Small intestine (tissue), 7 donors: ENCODE data around the gene SNTA1. TPM values are rescaled to one million over a fixed set of nuclear protein-coding genes. Genes with fewer than 3 reads are reported as not detected.

Source experiments
- DNase-seq, 2 donors: peaks; one replicate each; pipeline versions ENCODE4 v3.0.0 to v3.0.0-alpha.2; 2013
- FAIRE-seq: peaks from 2 replicates; lab custom pipeline; 2012; peaks lifted over from hg19 to GRCh38; lab: Jason Lieb, UNC
- H3K27ac ChIP-seq, 3 donors: one replicate each; pipeline ENCODE4 v1.5.1; 2013; ENCODE audit warnings: low read length in 2 of 3, mild to moderate bottlenecking in 2 of 3, control low read depth in 1 of 3, inconsistent platforms in 1 of 3, low read depth in 1 of 3, moderate library complexity in 1 of 3
- H3K27me3 ChIP-seq, 3 donors: one replicate each; pipeline ENCODE4 v1.6.1; 2013; ENCODE audit warnings: low read length in 3 of 3, inconsistent platforms in 1 of 3; ENCODE audit not compliant: control insufficient read depth in 3 of 3, insufficient read depth in 3 of 3
- H3K36me3 ChIP-seq, 3 donors: one replicate each; pipeline ENCODE4 v1.6.1; 2013; ENCODE audit warnings: low read length in 3 of 3, inconsistent platforms in 1 of 3, low read depth in 1 of 3, mild to moderate bottlenecking in 1 of 3, moderate library complexity in 1 of 3; ENCODE audit not compliant: control insufficient read depth in 3 of 3, insufficient read depth in 2 of 3
- H3K4me1 ChIP-seq, 3 donors: one replicate each; pipeline ENCODE4 v1.6.1; 2013; ENCODE audit warnings: low read length in 2 of 3, inconsistent platforms in 1 of 3, low read depth in 1 of 3, mild to moderate bottlenecking in 1 of 3, moderate library complexity in 1 of 3; ENCODE audit not compliant: control insufficient read depth in 3 of 3, insufficient read depth in 2 of 3
- H3K4me3 ChIP-seq, 3 donors: one replicate each; pipeline ENCODE4 v1.5.1; 2013; ENCODE audit warnings: low read length in 3 of 3, control low read depth in 1 of 3, inconsistent platforms in 1 of 3, low read depth in 1 of 3, mild to moderate bottlenecking in 1 of 3, moderate library complexity in 1 of 3
- H3K9me3 ChIP-seq, 2 donors: one replicate each; pipeline ENCODE4 v1.6.1; 2013; ENCODE audit warnings: low read depth in 1 of 2, low read length in 1 of 2; ENCODE audit not compliant: control insufficient read depth in 2 of 2, insufficient read depth in 1 of 2
- WGBS, 3 donors: extraction: QIAGEN DNeasy Blood & Tissue Kit; methylation state at CpG; one replicate each; pipeline ENCODE4 v1.1.7; 2013; 5-methylcytosine and 5-hydroxymethylcytosine counted together
- polyA plus RNA-seq, 4 donors: library from polyadenylated mRNA; stranded (reverse) in 3 of 4; unstranded in 1 of 4; fragments of 200-250 nt in 3 of 4; fragments of 120-200 nt in 1 of 4; gene quantifications; one replicate each; pipeline versions ENCODE4 v1.2.1 to v1.2.3, GENCODE V29; 2013
- donor health status: healthy with polysubstance abuse.
- donor health status: control.
- donor health status: control.
- donor health status: Bipolar disorder and iron deficiency.
- donor health status: healthy.

The SNTA1 gene
- polyA plus RNA-seq, 4 donors = 8.3 to 15.4 (median 11.5) TPM

- H3K27ac ChIP-seq = no peak overlapping the region
- peaks cover 0 to 3% of the 10 kb centered on the region in 2 donors for H3K9me3 ChIP-seq
- DNase-seq (no peak), FAIRE-seq (no peak)
- H3K4me1 ChIP-seq = no peaks in the 10 kb centered on the region
- no peak overlapping the region for H3K4me3 ChIP-seq
- H3K27me3 ChIP-seq = no peaks in the 10 kb centered on the region
- H3K36me3 ChIP-seq = peaks cover 2 to 39% (median 13%) of the 10 kb centered on the region in 3 donors
- 93 to 98% (median 95%) methylated on average over 1 to 3 of the region's 3 CpGs for WGBS, 3 donors
Measured at GRCh38 chr20:33388268-33388667, 55.3 kb downstream of the SNTA1 start.

DNA sequence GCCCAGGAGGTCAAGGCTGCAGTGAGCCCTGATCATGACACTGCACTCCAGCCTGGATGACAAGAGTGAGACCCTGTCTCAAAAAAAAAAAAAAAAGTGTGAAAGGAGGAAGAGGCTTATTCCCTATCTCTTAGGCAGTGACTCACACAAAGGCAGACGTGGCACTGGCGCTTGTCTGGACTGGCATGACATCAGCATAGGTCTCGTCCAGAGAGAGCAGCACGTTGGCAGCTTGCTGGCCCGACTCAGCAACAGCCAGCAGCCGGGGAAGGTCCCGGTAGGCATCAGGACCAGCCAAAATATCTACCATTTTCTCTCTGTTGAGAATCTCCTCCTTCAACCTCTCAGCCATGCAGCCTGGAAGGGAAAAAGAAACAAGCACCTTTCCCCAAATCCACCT, 56.4 kb downstream of the SNTA1 start:
- no peak for DNase-seq
- Histone ChIP-seq H3K4me3 (no peak overlapping the region), H3K9me3 (peaks cover 0 to 3% of the 10 kb centered on the region in 2 donors), H3K27ac (no peak overlapping the region), H3K4me1 (no peaks in the 10 kb centered on the region), H3K27me3 (no peaks in the 10 kb centered on the region), H3K36me3 (peaks cover 2 to 41% (median 11%) of the 10 kb centered on the region in 3 donors)
- FAIRE-seq = no peak
- WGBS, 3 donors = 82 to 89% (median 88%) methylated on average over 7 of the region's 7 CpGs

DNA sequence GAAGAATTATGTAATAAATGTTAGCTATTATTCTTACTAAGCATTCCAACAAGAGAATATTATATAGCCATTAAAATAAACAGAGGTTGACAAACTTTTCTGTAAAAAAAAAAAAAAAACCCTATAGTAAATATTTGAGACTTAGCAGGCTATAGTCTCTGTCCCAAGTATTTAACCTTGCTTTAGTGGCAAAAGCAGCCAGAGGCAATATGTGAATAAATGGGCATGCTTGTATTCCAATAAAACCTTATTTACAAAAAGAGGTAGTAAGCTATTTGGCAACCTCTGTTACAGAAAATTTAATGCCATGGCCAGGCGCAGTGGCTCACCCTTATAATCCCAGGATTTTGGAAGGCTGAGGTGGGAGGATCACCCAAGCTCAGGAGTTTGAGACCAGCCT, 56.9 kb downstream of the SNTA1 start:
- 89 to 100% (median 94%) methylated on average over 1 of the region's 1 CpG for WGBS, 3 donors
- H3K4me1 ChIP-seq = no peaks in the 10 kb centered on the region
- H3K4me3 ChIP-seq = no peak overlapping the region
- no peaks in the 10 kb centered on the region for H3K27me3 ChIP-seq
- DNase-seq (no peak), FAIRE-seq (no peak)
- H3K27ac ChIP-seq = no peak overlapping the region
- peaks cover 2 to 40% (median 12%) of the 10 kb centered on the region in 3 donors for H3K36me3 ChIP-seq
- H3K9me3 ChIP-seq = peaks cover 0 to 3% of the 10 kb centered on the region in 2 donors

DNA sequence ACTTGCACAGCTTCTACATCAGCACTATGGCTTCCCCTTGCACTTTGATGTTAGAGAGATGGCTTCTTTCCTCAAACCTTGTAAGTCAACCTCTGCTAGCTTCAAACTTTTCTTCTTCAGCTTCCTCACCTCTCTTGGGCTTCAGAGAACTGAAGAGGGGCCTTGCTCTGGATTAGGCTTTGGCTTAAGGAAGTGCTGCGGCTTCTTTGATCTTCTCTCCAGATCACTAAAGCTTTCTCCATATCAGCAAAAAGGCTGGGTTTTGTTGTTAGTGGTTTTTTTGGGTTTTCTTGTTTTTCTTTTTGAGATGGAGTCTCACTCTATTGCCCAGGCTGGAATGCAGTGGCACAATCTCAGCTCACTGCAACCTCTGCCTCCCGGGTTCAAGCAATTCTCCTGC, 66.2 kb downstream of the SNTA1 start:
- no peak for FAIRE-seq
- H3K4me3 ChIP-seq = no peak overlapping the region
- 88 to 95% (median 88%) methylated on average over 2 of the region's 2 CpGs for WGBS, 3 donors
- H3K27me3 ChIP-seq = no peaks in the 10 kb centered on the region
- no peak overlapping the region for H3K27ac ChIP-seq
- H3K9me3 ChIP-seq = peaks cover 0 to 3% of the 10 kb centered on the region in 2 donors
- no peak for DNase-seq
- H3K36me3 ChIP-seq = peaks cover 11 to 38% (median 16%) of the 10 kb centered on the region in 3 donors
- H3K4me1 ChIP-seq = no peaks in the 10 kb centered on the region

DNA sequence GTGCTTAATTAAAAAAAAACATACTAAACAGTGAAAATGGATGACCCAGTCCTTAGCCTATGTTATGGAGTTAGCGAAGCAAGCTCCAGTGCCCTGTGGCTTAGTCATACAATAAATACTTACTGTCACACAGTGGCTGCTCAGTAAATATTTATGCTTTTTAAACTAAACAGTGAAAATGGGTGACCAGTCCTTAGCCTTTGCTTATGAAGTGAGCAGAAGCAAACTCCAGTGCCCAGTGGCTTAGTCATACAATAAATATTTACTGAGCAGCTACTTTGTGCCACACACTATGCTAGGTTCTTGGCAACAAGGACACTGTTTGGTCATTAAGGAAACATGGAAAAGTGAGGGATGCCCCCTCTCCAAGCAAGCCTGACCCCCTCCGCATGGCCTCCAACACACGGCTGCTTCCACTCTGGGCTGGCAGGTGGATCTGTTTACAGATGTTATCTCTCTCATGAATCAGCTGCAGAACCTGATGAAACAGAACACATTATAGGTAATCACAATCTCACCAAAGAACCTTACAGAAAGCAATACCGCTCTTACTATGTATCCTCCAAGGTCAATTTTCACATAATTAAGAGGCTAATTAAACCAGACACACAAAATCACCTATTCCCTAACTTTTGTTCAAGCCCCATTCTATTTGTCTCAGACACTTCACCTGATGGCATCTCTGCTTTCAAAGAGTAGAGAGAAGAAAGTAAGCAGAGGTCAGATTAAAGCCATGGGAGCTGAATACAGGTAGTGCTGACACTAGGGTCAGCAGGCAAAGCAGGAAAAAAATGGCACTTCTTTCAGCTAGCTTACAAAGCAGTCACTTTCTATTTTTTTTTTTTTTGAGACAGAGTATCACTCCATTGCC, 69.6 kb downstream of the SNTA1 start:
- no peaks in the 10 kb centered on the region for H3K4me1 ChIP-seq
- H3K27me3 ChIP-seq = no peaks in the 10 kb centered on the region
- WGBS, 3 donors = 82 to 92% (median 82%) methylated on average over 4 of the region's 4 CpGs
- no peak overlapping the region for H3K4me3 ChIP-seq
- FAIRE-seq = no peak
- peak overlapping the region in 1 of 3 donors; percentile 18 for H3K27ac ChIP-seq
- peaks cover 9 to 46% (median 9%) of the 10 kb centered on the region in 3 donors for H3K36me3 ChIP-seq
- peaks cover 0 to 3% of the 10 kb centered on the region in 2 donors for H3K9me3 ChIP-seq
- DNase-seq = peak in 1 of 2 donors; percentile 13

DNA sequence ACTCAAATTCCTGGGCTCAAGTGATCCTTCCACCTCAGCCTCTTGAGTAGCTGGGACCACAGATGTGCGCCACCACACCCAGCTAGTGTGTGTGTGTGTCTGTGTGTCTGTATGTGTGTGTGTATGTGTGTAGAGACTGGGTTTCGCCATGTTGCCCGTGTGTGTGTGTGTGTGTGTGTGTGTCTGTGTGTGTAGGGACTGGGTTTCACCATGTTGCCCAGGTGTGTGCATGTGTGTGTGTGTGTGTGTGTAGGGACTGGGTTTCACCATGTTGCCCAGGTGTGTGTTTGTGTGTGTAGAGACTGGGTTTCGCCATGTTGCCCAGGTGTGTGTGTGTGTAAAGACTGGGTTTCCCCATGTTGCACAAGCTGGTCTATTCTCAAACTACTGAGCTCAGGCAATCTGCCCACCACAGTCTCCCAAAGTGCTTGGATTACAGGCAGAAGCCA, 70.5 kb downstream of the SNTA1 start:
- no peaks in the 10 kb centered on the region for H3K4me1 ChIP-seq
- 91 to 95% (median 92%) methylated on average over 4 of the region's 4 CpGs for WGBS, 3 donors
- H3K36me3 ChIP-seq = peaks cover 4 to 44% (median 6%) of the 10 kb centered on the region in 3 donors
- no peak for FAIRE-seq
- no peak for DNase-seq
- H3K27me3 ChIP-seq = no peaks in the 10 kb centered on the region
- H3K9me3 ChIP-seq = peaks cover 0 to 3% of the 10 kb centered on the region in 2 donors
- H3K27ac ChIP-seq = peak overlapping the region in 1 of 3 donors; percentile 70
- H3K4me3 ChIP-seq = no peak overlapping the region

- peaks cover 0 to 45% (median 13%) of the 10 kb centered on the region in 3 donors for H3K36me3 ChIP-seq
- no peak for FAIRE-seq
- H3K27ac ChIP-seq = peak overlapping the region in 1 of 3 donors; percentile 73
- WGBS, 3 donors = 81 to 87% (median 82%) methylated on average over 8 of the region's 8 CpGs
- no peak overlapping the region for H3K4me3 ChIP-seq
- peak in 1 of 2 donors; percentile 72 for DNase-seq
- H3K9me3 ChIP-seq = no peaks in the 10 kb centered on the region
- H3K27me3 ChIP-seq = no peaks in the 10 kb centered on the region
- H3K4me1 ChIP-seq = no peaks in the 10 kb centered on the region
Measured at GRCh38 chr20:33370291-33370690, 73.3 kb downstream of the SNTA1 start.

GRCh38 chr20:33362898-33363297, 80.7 kb downstream of the SNTA1 start:
- no peak overlapping the region for H3K4me3 ChIP-seq
- no peaks in the 10 kb centered on the region for H3K4me1 ChIP-seq
- no peaks in the 10 kb centered on the region for H3K9me3 ChIP-seq
- DNase-seq (no peak), FAIRE-seq (no peak)
- H3K36me3 ChIP-seq = peaks cover 10 to 50% (median 28%) of the 10 kb centered on the region in 3 donors
- WGBS, 3 donors = 82 to 90% (median 84%) methylated on average over 1 of the region's 1 CpG
- no peak overlapping the region for H3K27ac ChIP-seq
- H3K27me3 ChIP-seq = no peaks in the 10 kb centered on the region
